Measurements from ENCODE around the gene GALK2.

The GALK2 gene

DNA sequence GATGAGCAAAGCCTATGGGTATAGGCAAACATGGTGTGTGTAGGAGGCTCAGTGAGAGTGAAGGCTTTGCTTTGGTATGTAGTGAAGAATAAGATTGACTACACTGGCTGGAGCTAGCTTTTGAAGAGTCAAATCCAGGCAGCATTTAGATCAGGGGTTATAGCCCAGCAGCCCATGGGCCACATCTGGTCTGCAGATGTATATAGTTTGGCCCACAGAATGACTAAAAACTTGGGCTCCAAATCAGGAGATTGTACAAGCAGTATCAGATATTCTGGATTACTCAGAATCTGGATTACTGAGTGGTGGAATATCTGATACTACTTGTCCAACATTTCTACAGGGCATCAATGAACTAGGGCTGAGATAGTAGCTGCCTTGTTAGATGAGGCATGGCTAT, 160.1 kb downstream of the GALK2 start:
- no peaks in the 10 kb centered on the region for H3K9me2 ChIP-seq (replicated peaks; ENCODE audit: insufficient read depth, low read length)
- no peak overlapping the region for H3K9ac ChIP-seq (ENCODE audit: low read length)
- no peaks in the 10 kb centered on the region for H3K27me3 ChIP-seq (ENCODE audit: low read length)
- H3K79me2 ChIP-seq (ENCODE audit: insufficient read depth, low read length), result no peaks in the 10 kb centered on the region
- H3K27ac ChIP-seq (ENCODE audit: low read depth, low read length), result no peak overlapping the region
- no peak overlapping the region for H3K4me2 ChIP-seq (ENCODE audit: low read depth, low read length, poor library complexity, severe bottlenecking)
- no peak overlapping the region for H2AFZ ChIP-seq (ENCODE audit: low read depth, low read length, severe bottlenecking)
- TF ChIP-seq, protein P1, sequence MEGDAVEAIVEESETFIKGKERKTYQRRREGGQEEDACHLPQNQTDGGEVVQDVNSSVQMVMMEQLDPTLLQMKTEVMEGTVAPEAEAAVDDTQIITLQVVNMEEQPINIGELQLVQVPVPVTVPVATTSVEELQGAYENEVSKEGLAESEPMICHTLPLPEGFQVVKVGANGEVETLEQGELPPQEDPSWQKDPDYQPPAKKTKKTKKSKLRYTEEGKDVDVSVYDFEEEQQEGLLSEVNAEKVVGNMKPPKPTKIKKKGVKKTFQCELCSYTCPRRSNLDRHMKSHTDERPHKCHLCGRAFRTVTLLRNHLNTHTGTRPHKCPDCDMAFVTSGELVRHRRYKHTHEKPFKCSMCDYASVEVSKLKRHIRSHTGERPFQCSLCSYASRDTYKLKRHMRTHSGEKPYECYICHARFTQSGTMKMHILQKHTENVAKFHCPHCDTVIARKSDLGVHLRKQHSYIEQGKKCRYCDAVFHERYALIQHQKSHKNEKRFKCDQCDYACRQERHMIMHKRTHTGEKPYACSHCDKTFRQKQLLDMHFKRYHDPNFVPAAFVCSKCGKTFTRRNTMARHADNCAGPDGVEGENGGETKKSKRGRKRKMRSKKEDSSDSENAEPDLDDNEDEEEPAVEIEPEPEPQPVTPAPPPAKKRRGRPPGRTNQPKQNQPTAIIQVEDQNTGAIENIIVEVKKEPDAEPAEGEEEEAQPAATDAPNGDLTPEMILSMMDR (IDR thresholded peaks at IDR 0.05; ENCODE audit: insufficient read depth, low read length, poor library complexity, severe bottlenecking), result no peak
- TF ChIP-seq EZH2phosphoT487 (conservative IDR thresholded peaks at IDR 0.05; ENCODE audit: low read length), result no peak
- H3F3A ChIP-seq (ENCODE audit: insufficient read depth), result no peaks in the 10 kb centered on the region
- no peaks in the 10 kb centered on the region for H4K20me1 ChIP-seq (ENCODE audit: low read depth, low read length)
- no peaks in the 10 kb centered on the region for H3K9me3 ChIP-seq (ENCODE audit: insufficient read depth, low read length)
- H3K36me3 ChIP-seq (ENCODE audit: low read length), result no peaks in the 10 kb centered on the region
- no peak overlapping the region for H3K4me3 ChIP-seq (ENCODE audit: insufficient read depth, low read length, poor library complexity, severe bottlenecking)

- TF ChIP-seq EZH2phosphoT487 (conservative IDR thresholded peaks at IDR 0.05; ENCODE audit: low read length), result no peak
- TF ChIP-seq, protein P1 (IDR thresholded peaks at IDR 0.05; ENCODE audit: insufficient read depth, low read length, poor library complexity, severe bottlenecking), result no peak
- Histone ChIP-seq H3K27ac (ENCODE audit: low read depth, low read length) (no peak overlapping the region), H4K20me1 (ENCODE audit: low read depth, low read length) (no peaks in the 10 kb centered on the region), H3K4me3 (ENCODE audit: insufficient read depth, low read length, poor library complexity, severe bottlenecking) (no peak overlapping the region), H3K27me3 (ENCODE audit: low read length) (no peaks in the 10 kb centered on the region), H3F3A (ENCODE audit: insufficient read depth) (no peaks in the 10 kb centered on the region), H3K9ac (ENCODE audit: low read length) (no peak overlapping the region), H3K36me3 (ENCODE audit: low read length) (no peaks in the 10 kb centered on the region), H3K9me3 (ENCODE audit: insufficient read depth, low read length) (no peaks in the 10 kb centered on the region), H3K79me2 (ENCODE audit: insufficient read depth, low read length) (no peaks in the 10 kb centered on the region), H3K9me2 (replicated peaks; ENCODE audit: insufficient read depth, low read length) (no peaks in the 10 kb centered on the region), H2AFZ (ENCODE audit: low read depth, low read length, severe bottlenecking) (no peak overlapping the region), H3K4me2 (ENCODE audit: low read depth, low read length, poor library complexity, severe bottlenecking) (no peak overlapping the region)
These were observed 161.4 kb downstream of the GALK2 start for GRCh38 chr15:49331442-49331841.

GRCh38 chr15:49331951-49332350, 161.9 kb downstream of the GALK2 start:
- Histone ChIP-seq H3K9me3 (ENCODE audit: insufficient read depth, low read length) (no peaks in the 10 kb centered on the region), H3K4me2 (ENCODE audit: low read depth, low read length, poor library complexity, severe bottlenecking) (no peak overlapping the region), H3K9me2 (replicated peaks; ENCODE audit: insufficient read depth, low read length) (no peaks in the 10 kb centered on the region), H3F3A (ENCODE audit: insufficient read depth) (no peaks in the 10 kb centered on the region), H3K36me3 (ENCODE audit: low read length) (no peaks in the 10 kb centered on the region), H3K4me3 (ENCODE audit: insufficient read depth, low read length, poor library complexity, severe bottlenecking) (no peak overlapping the region), H4K20me1 (ENCODE audit: low read depth, low read length) (no peaks in the 10 kb centered on the region), H3K27me3 (ENCODE audit: low read length) (no peaks in the 10 kb centered on the region), H3K9ac (ENCODE audit: low read length) (no peak overlapping the region), H2AFZ (ENCODE audit: low read depth, low read length, severe bottlenecking) (no peak overlapping the region), H3K79me2 (ENCODE audit: insufficient read depth, low read length) (no peaks in the 10 kb centered on the region), H3K27ac (ENCODE audit: low read depth, low read length) (no peak overlapping the region)
- TF ChIP-seq, protein P1 (IDR thresholded peaks at IDR 0.05; ENCODE audit: insufficient read depth, low read length, poor library complexity, severe bottlenecking), result no peak
- no peak for TF ChIP-seq EZH2phosphoT487 (conservative IDR thresholded peaks at IDR 0.05; ENCODE audit: low read length)
